H9 (cell line): ENCODE measurements around the gene HRAS. TPM values are rescaled to one million over a fixed set of nuclear protein-coding genes. Genes with fewer than 3 reads are reported as not detected.
A peak's percentile ranks its signal among the peaks of the same experiment; 100 is the strongest.

ENCODE experiments used
- DNase-seq: peaks from one replicate; pipeline ENCODE4 v3.0.0-alpha.2; 2017
- H2AFZ ChIP-seq: one replicate; pipeline ENCODE4 v1.6.1; 2013; ENCODE audit warnings: mild to moderate bottlenecking, low read length, control low read depth, moderate library complexity
- H2AK5ac ChIP-seq: 2 replicates; pipeline ENCODE4 v1.6.1; 2013; ENCODE audit warnings: low read length, control low read depth, mixed read lengths; ENCODE audit not compliant: insufficient read length
- H2BK120ac ChIP-seq: one replicate; pipeline ENCODE4 v1.6.1; 2013; ENCODE audit warnings: low read depth, mild to moderate bottlenecking, low read length, control low read depth, inconsistent platforms; ENCODE audit not compliant: poor library complexity, severe bottlenecking
- H2BK12ac ChIP-seq: 2 replicates; pipeline ENCODE4 v1.6.1; 2013; ENCODE audit warnings: low read length, control low read depth, mixed read lengths, low read depth; ENCODE audit not compliant: insufficient read length
- H2BK15ac ChIP-seq: 2 replicates; pipeline ENCODE4 v1.6.1; 2013; ENCODE audit warnings: low read depth, low read length, control low read depth
- H2BK20ac ChIP-seq: one replicate; pipeline ENCODE4 v1.6.1; 2013; ENCODE audit warnings: low read depth, mild to moderate bottlenecking, low read length, control low read depth, inconsistent platforms; ENCODE audit not compliant: poor library complexity, severe bottlenecking
- H2BK5ac ChIP-seq: 2 replicates; pipeline ENCODE4 v1.6.1; 2013; ENCODE audit warnings: low read length, control low read depth, mixed read lengths; ENCODE audit not compliant: insufficient read length
- H3K14ac ChIP-seq: 2 replicates; pipeline ENCODE4 v1.6.1; 2013; ENCODE audit warnings: low read length, control low read depth; ENCODE audit not compliant: insufficient read depth
- H3K18ac ChIP-seq: 2 replicates; pipeline ENCODE4 v1.6.1; 2013; ENCODE audit warnings: low read depth, mild to moderate bottlenecking, mixed read lengths, low read length, control low read depth; ENCODE audit not compliant: insufficient read length
- H3K23ac ChIP-seq: 2 replicates; pipeline ENCODE4 v1.6.1; 2013; ENCODE audit warnings: low read length, control low read depth, mixed read lengths, low read depth; ENCODE audit not compliant: insufficient read length
- H3K23me2 ChIP-seq: 2 replicates; pipeline ENCODE4 v1.6.1; 2013; ENCODE audit warnings: low read depth, mild to moderate bottlenecking, mixed read lengths, low read length, control low read depth; ENCODE audit not compliant: insufficient read length, poor library complexity, severe bottlenecking
- H3K27ac ChIP-seq: 2 replicates; pipeline ENCODE4 v1.5.1; 2013; ENCODE audit warnings: low read length, control low read depth, mixed read lengths, low read depth; ENCODE audit not compliant: insufficient read length
- H3K27me3 ChIP-seq: 2 replicates; pipeline ENCODE4 v1.6.1; 2013; ENCODE audit warnings: low read length, control low read depth, inconsistent platforms; ENCODE audit not compliant: insufficient read depth
- H3K4ac ChIP-seq: 2 replicates; pipeline ENCODE4 v1.6.1; 2013; ENCODE audit warnings: low read depth, mild to moderate bottlenecking, control low read depth, inconsistent platforms, low read length, moderate library complexity
- H3K4me1 ChIP-seq: 2 replicates; pipeline ENCODE4 v1.6.1; 2013; ENCODE audit warnings: low read length, control low read depth, inconsistent platforms; ENCODE audit not compliant: insufficient read depth
- H3K4me2 ChIP-seq: 2 replicates; pipeline ENCODE4 v1.6.1; 2013; ENCODE audit warnings: low read length, control low read depth, mixed read lengths; ENCODE audit not compliant: insufficient read length, insufficient read depth
- H3K56ac ChIP-seq: 2 replicates; pipeline ENCODE4 v1.6.1; 2013; ENCODE audit warnings: low read depth, mild to moderate bottlenecking, mixed read lengths, low read length, control low read depth; ENCODE audit not compliant: insufficient read length
- H3K79me1 ChIP-seq: 2 replicates; pipeline ENCODE4 v1.6.1; 2013; ENCODE audit warnings: low read depth, mild to moderate bottlenecking, moderate library complexity, low read length, control low read depth, inconsistent platforms; ENCODE audit not compliant: insufficient read depth, poor library complexity, severe bottlenecking
- H3K79me2 ChIP-seq: 2 replicates; pipeline ENCODE4 v1.6.1; 2013; ENCODE audit warnings: low read length, control low read depth, inconsistent platforms; ENCODE audit not compliant: insufficient read depth
- H3K9ac ChIP-seq: 2 replicates; pipeline ENCODE4 v1.6.1; 2013; ENCODE audit warnings: low read length, control low read depth, mixed read lengths; ENCODE audit not compliant: insufficient read length; ENCODE audit errors: extremely low read depth
- H3K9me3 ChIP-seq: one replicate; pipeline ENCODE4 v1.6.1; 2013; ENCODE audit warnings: low read depth, low read length, inconsistent platforms; ENCODE audit not compliant: control insufficient read depth
- H3T11ph ChIP-seq: one replicate; pipeline ENCODE4 v1.6.1; 2013; ENCODE audit warnings: mild to moderate bottlenecking, low read length, control low read depth, inconsistent platforms
- H4K20me1 ChIP-seq: one replicate; pipeline ENCODE4 v1.6.1; 2013; ENCODE audit not compliant: control insufficient read depth, insufficient read length, insufficient read depth
- H4K5ac ChIP-seq: 2 replicates; pipeline ENCODE4 v1.6.1; 2013; ENCODE audit warnings: low read depth, mild to moderate bottlenecking, mixed read lengths, low read length, control low read depth; ENCODE audit not compliant: insufficient read length
- H4K8ac ChIP-seq: replicated peaks from 2 replicates; pipeline ENCODE4 v1.6.1; 2013; ENCODE audit warnings: low read length, control low read depth, mixed read lengths, low read depth; ENCODE audit not compliant: insufficient read length
- H4K91ac ChIP-seq: 2 replicates; pipeline ENCODE4 v1.6.1; 2013; ENCODE audit warnings: low read depth, mild to moderate bottlenecking, moderate library complexity, mixed read lengths, low read length, control low read depth; ENCODE audit not compliant: insufficient read length
- H3K27ac Mint-ChIP-seq, 3 experiments: 2 replicates in 2 of 3; 3 replicates in 1 of 3; pipeline ENCODE4 v1.8.0; 2020 to 2021; ENCODE audit warnings: mixed read lengths in 3 of 3, mild to moderate bottlenecking in 1 of 3, moderate library complexity in 1 of 3
- H3K27me3 Mint-ChIP-seq: 2 replicates; pipeline ENCODE4 v1.8.0; 2021; ENCODE audit warnings: low read depth, mild to moderate bottlenecking, moderate library complexity, mixed read lengths
- H3K36me3 Mint-ChIP-seq, 3 experiments: 2 replicates in 2 of 3; 3 replicates in 1 of 3; pipeline ENCODE4 v1.8.0; 2020 to 2021; ENCODE audit warnings: low read depth in 3 of 3, mixed read lengths in 3 of 3; ENCODE audit not compliant: insufficient read depth in 1 of 3
- H3K4me1 Mint-ChIP-seq, 2 experiments: 2 replicates each; pipeline ENCODE4 v1.8.0; 2020; ENCODE audit warnings: mixed read lengths in 2 of 2
- H3K4me3 Mint-ChIP-seq, 2 experiments: 2 replicates in 1 of 2; 3 replicates in 1 of 2; pipeline ENCODE4 v1.8.0; 2020 to 2021; ENCODE audit warnings: mild to moderate bottlenecking in 2 of 2, mixed read lengths in 2 of 2, moderate library complexity in 1 of 2
- H3K9me3 Mint-ChIP-seq, 2 experiments: 2 replicates in 1 of 2; 3 replicates in 1 of 2; pipeline ENCODE4 v1.8.0; 2020; ENCODE audit warnings: mild to moderate bottlenecking in 2 of 2, mixed read lengths in 2 of 2, moderate library complexity in 1 of 2
- CTCF ChIP-seq: fragments of 200-600 bp; sonication (generic); conservative IDR thresholded peaks from 3 replicates; pipeline ENCODE4 v1.8.0; 2021; ENCODE audit warnings: antibody characterized with exemption, mild to moderate bottlenecking
- WGBS: extraction: QIAGEN DNeasy Blood & Tissue Kit; methylation state at CpG from one replicate; pipeline ENCODE4 v1.1.7; 2013; ENCODE audit warnings: missing lambda C conversion rate, low lambda C conversion rate, mixed read lengths; ENCODE audit not compliant: insufficient read length; ENCODE audit errors: extremely low coverage; 5-methylcytosine and 5-hydroxymethylcytosine counted together
- total RNA-seq: library from RNA; stranded (reverse); gene quantifications from 2 replicates; pipeline ENCODE4 v1.2.1, GENCODE V29; 2021

The HRAS gene
- total RNA-seq, 1 experiment from 2014 or later: 61.8 TPM

- Mint-ChIP-seq H3K4me1 (no peaks in the 10 kb centered on the region), H3K27me3 (no peaks in the 10 kb centered on the region), H3K36me3 (peaks cover 6 to 20% (median 17%) of the 10 kb centered on the region in 3 experiments), H3K9me3 (no peaks in the 10 kb centered on the region), H3K27ac (no peak overlapping the region), H3K4me3 (no peak overlapping the region)
- H4K8ac ChIP-seq: no peak overlapping the region
- no peaks in the 10 kb centered on the region for H4K20me1 ChIP-seq
- H3K4me2 ChIP-seq: no peak overlapping the region
- peaks cover 3% of the 10 kb centered on the region for H3K23me2 ChIP-seq
- no peaks in the 10 kb centered on the region for H3K4me1 ChIP-seq
- H2BK15ac ChIP-seq: no peak overlapping the region
- no peak overlapping the region for H2BK5ac ChIP-seq
- no peak overlapping the region for H3K18ac ChIP-seq
- no peak overlapping the region for H3K23ac ChIP-seq
- peak; percentile 24 for DNase-seq
- H3K79me2 ChIP-seq: no peaks in the 10 kb centered on the region; the same call in 1 of the 2 replicates
- H3T11ph ChIP-seq: no peak overlapping the region
- H2AK5ac ChIP-seq: no peak overlapping the region
- no peak overlapping the region for H2BK12ac ChIP-seq
- no peaks in the 10 kb centered on the region for H3K79me1 ChIP-seq
- H2BK20ac ChIP-seq: no peak overlapping the region
- no peak overlapping the region for H4K5ac ChIP-seq
- no peak overlapping the region for H3K56ac ChIP-seq
- H2BK120ac ChIP-seq: no peak overlapping the region
- H3K9me3 ChIP-seq: no peaks in the 10 kb centered on the region
- H2AFZ ChIP-seq: no peak overlapping the region
- H3K14ac ChIP-seq: no peak overlapping the region
- WGBS: no CpG with 5 or more reads among the region's 19 CpGs
- no peak for TF ChIP-seq CTCF
- H3K27ac ChIP-seq: no peak overlapping the region
- no peak overlapping the region for H3K9ac ChIP-seq
- H3K4ac ChIP-seq: no peak overlapping the region
- no peak overlapping the region for H4K91ac ChIP-seq
- no peaks in the 10 kb centered on the region for H3K27me3 ChIP-seq
These were observed 46.4 kb downstream of the HRAS start for GRCh38 chr11:488992-489391.
